ENCODE measurements around the gene TNFRSF13B. TPM values are rescaled to one million over a fixed set of nuclear protein-coding genes. Genes with fewer than 3 reads are reported as not detected.

TNFRSF13B gene
- polyA plus RNA-seq, 1 of the 3 experiments (the other 2 are of a cell fraction), result not detected

GRCh38 chr17:16986391-16986790, 14.5 kb upstream of the TNFRSF13B start (continued):
- no peak for TF ChIP-seq USF1 (IDR thresholded peaks at IDR 0.05; ENCODE audit: borderline replicate concordance, low read depth)
- no peak for TF ChIP-seq MXI1 (IDR thresholded peaks at IDR 0.05; ENCODE audit: low read depth, low read length)
- TF ChIP-seq ZBTB33 (IDR thresholded peaks at IDR 0.05; ENCODE audit: borderline replicate concordance, low read depth), result no peak
- no peak for TF ChIP-seq RAD21 (IDR thresholded peaks at IDR 0.05; ENCODE audit: low read length)

- H3K4me1 ChIP-seq (ENCODE audit: control insufficient read depth in 1 of 2, insufficient read depth in 2 of 2, low read depth in 1 of 2, low read length in 1 of 2), result no peaks in the 10 kb centered on the region
- no peaks in the 10 kb centered on the region for H3F3A ChIP-seq (replicated peaks; ENCODE audit: insufficient read depth)
- WGBS (ENCODE audit: low lambda C conversion rate), result 71% methylated on average over 5 of the region's 5 CpGs
- no peaks in the 10 kb centered on the region for H3K9me2 ChIP-seq
- no peaks in the 10 kb centered on the region for H3K9me3 ChIP-seq
- no peak overlapping the region for H2AFZ ChIP-seq (ENCODE audit: low read depth)
- ChIA-PET CTCF (interaction anchor here (2.0 to 4.4 kb wide), 2 partner anchors 10 to 19 kb away, joined by 5 to 38 read pairs; no protein-coding TSS in a partner anchor), POLR2A (no interaction called here)
- TF ChIP-seq USF1 (IDR thresholded peaks at IDR 0.05; ENCODE audit: borderline replicate concordance, low read depth) (no peak), CHD2 (IDR thresholded peaks at IDR 0.05; ENCODE audit: low read length, partially characterized antibody) (no peak), EZH2phosphoT487 (IDR thresholded peaks at IDR 0.05; ENCODE audit: borderline replicate concordance, low read depth) (no peak), GABPA (IDR thresholded peaks at IDR 0.05; ENCODE audit: low read depth) (no peak), SMC3 (IDR thresholded peaks at IDR 0.05; ENCODE audit: low read depth, low read length) (no peak), JUND (IDR thresholded peaks at IDR 0.05) (no peak), YY1 (IDR thresholded peaks at IDR 0.05; ENCODE audit: low read depth) (no peak)
- no peaks in the 10 kb centered on the region for H3K36me3 ChIP-seq (replicated peaks in 1 of 2; ENCODE audit: control insufficient read depth in 1 of 2, insufficient read depth in 2 of 2, low read length in 1 of 2)
- DNase-seq, result no peak
- H3K4me3 ChIP-seq (ENCODE audit: low read depth in 2 of 2, low read length in 1 of 2), result no peak overlapping the region
- H4K20me1 ChIP-seq (ENCODE audit: insufficient read depth), result no peaks in the 10 kb centered on the region
- peaks cover 31% of the 10 kb centered on the region for H3K27me3 ChIP-seq (ENCODE audit: insufficient read depth)
- H3K27ac ChIP-seq (ENCODE audit: low read depth in 2 of 2, low read length in 1 of 2), result no peak overlapping the region
- H3K79me2 ChIP-seq (ENCODE audit: insufficient read depth), result no peaks in the 10 kb centered on the region
- H3K4me2 ChIP-seq, result no peak overlapping the region
- H3K9ac ChIP-seq, result no peak overlapping the region
These were observed 10.0 kb upstream of the TNFRSF13B start for GRCh38 chr17:16981928-16982327.
